T-helper 17 cell (primary cell): Measurements from ENCODE around the gene EVX1. TPM values are rescaled to one million over a fixed set of nuclear protein-coding genes. Genes with fewer than 3 reads are reported as not detected.

Source experiments
- ATAC-seq: fragments of 150-1000 bp; cut with Tn5 transposase; 2 replicates; pipeline ENCODE4 v1.10.0; 2021; ENCODE audit warnings: mild to moderate bottlenecking, moderate library complexity
- DNase-seq, 3 donors: peaks; one replicate each; pipeline versions ENCODE4 v3.0.0 to v3.0.0-alpha.2; 2020 to 2021
- H3K9me3 ChIP-seq: one replicate; pipeline ENCODE4 v1.7.0; 2013; ENCODE audit warnings: low read length, mild to moderate bottlenecking; ENCODE audit not compliant: control insufficient read depth, poor library complexity, severe bottlenecking
- H3K27ac Mint-ChIP-seq: one replicate; pipeline ENCODE4 v1.8.0; 2022; ENCODE audit warnings: mild to moderate bottlenecking, moderate library complexity, mixed read lengths
- H3K27me3 Mint-ChIP-seq: one replicate; pipeline ENCODE4 v1.8.0; 2022; ENCODE audit warnings: mixed read lengths
- H3K36me3 Mint-ChIP-seq: one replicate; pipeline ENCODE4 v1.8.0; 2022; ENCODE audit warnings: low read depth, mixed read lengths
- H3K4me1 Mint-ChIP-seq: one replicate; pipeline ENCODE4 v1.8.0; 2022; ENCODE audit warnings: mild to moderate bottlenecking, mixed read lengths
- H3K4me3 Mint-ChIP-seq: one replicate; pipeline ENCODE4 v1.8.0; 2022; ENCODE audit warnings: mild to moderate bottlenecking, moderate library complexity, mixed read lengths
- total RNA-seq, 4 donors: library from RNA in 2 of 4; stranded (reverse) in 2 of 4; gene quantifications; one replicate each; pipeline ENCODE4 v1.2.3 and lab custom pipeline; 2022 to 2026

EVX1 gene
- total RNA-seq, 2 donors from 2014 or later = 0.21 TPM; not detected in 1

- H3K36me3 Mint-ChIP-seq = no peaks in the 10 kb centered on the region
- DNase-seq (no peak), ATAC-seq (no peak)
- no peaks in the 10 kb centered on the region for H3K9me3 ChIP-seq
- H3K4me1 Mint-ChIP-seq = no peaks in the 10 kb centered on the region
- peaks cover 28% of the 10 kb centered on the region for H3K27me3 Mint-ChIP-seq
- no peak overlapping the region for H3K27ac Mint-ChIP-seq
- no peak overlapping the region for H3K4me3 Mint-ChIP-seq
Measured at GRCh38 chr7:27262121-27262520, 19.5 kb downstream of the EVX1 start.

DNA sequence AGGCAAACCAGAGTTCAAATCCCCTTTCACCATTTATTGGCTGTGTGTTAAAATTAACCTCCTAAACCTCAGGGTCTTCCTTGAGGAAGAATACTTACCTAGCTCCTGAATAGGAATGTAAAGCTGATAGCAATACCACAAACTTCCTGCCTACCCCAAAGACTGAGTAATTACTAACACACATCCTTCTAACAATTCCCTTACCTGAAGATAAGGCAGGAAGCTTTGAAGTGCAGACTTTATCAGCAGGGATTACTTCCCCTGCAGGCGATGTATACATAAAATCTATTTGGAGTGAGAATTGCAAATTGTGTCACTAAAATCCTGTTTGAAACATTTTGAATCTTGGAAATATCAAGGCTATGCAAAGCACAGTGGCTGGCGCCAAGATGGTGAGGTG lies 21.2 kb downstream of the EVX1 start:
- Mint-ChIP-seq H3K4me1 (no peaks in the 10 kb centered on the region), H3K4me3 (no peak overlapping the region), H3K27ac (no peak overlapping the region), H3K27me3 (peaks cover 24% of the 10 kb centered on the region), H3K36me3 (no peaks in the 10 kb centered on the region)
- DNase-seq = no peak
- no peak for ATAC-seq
- no peaks in the 10 kb centered on the region for H3K9me3 ChIP-seq

DNA sequence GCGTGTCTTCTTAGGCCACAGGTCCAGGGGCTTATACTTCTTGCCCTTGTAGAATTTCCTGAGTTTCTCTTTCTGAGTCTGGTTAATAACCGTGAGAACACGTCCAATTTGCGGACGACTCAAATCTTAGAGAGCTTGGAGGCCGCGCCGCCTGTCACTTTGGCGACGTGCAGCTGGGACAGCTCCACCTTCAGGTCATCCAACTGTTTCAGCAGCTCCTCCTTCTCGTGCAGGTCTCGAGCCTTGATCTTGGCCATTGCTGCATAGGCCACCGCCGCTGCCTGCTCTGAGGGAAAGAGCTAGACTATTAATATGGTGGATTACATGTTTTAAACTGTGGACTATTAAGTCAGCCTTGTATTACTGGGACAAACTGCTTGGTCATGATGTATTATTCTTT lies 26.9 kb downstream of the EVX1 start:
- Mint-ChIP-seq H3K36me3 (no peaks in the 10 kb centered on the region), H3K27ac (no peak overlapping the region), H3K27me3 (peaks cover 7% of the 10 kb centered on the region), H3K4me3 (no peak overlapping the region), H3K4me1 (no peaks in the 10 kb centered on the region)
- no peak for ATAC-seq
- H3K9me3 ChIP-seq = no peaks in the 10 kb centered on the region
- DNase-seq = no peak

- ATAC-seq (no peak), DNase-seq (no peak)
- Mint-ChIP-seq H3K27me3 (no peaks in the 10 kb centered on the region), H3K4me3 (no peak overlapping the region), H3K36me3 (no peaks in the 10 kb centered on the region), H3K4me1 (no peaks in the 10 kb centered on the region), H3K27ac (no peak overlapping the region)
- H3K9me3 ChIP-seq = no peaks in the 10 kb centered on the region
Measured at GRCh38 chr7:27271384-27271783, 28.8 kb downstream of the EVX1 start.

DNA sequence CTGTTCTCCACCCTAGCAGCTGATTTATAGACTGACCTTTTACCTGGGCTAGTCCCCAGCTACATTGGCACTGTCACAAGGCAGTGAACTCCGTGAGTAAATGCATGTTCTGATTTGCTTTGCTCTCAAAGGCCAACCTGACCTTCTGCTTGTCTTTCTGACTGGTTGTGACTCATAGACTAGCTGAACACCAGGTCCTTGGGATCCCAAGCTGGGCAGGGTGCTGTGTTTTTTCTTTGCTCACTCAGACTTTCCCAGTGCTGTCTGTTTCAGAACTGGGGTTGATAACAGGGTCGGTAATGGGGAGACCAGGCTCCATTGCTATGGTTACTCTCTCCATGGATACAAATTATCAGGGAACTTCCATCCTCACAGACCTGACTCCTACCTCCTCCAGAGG lies 35.0 kb downstream of the EVX1 start:
- Mint-ChIP-seq H3K4me1 (no peaks in the 10 kb centered on the region), H3K36me3 (no peaks in the 10 kb centered on the region), H3K27ac (no peak overlapping the region), H3K4me3 (no peak overlapping the region), H3K27me3 (peaks cover 12% of the 10 kb centered on the region)
- no peak for ATAC-seq
- no peak for DNase-seq
- no peaks in the 10 kb centered on the region for H3K9me3 ChIP-seq

DNA sequence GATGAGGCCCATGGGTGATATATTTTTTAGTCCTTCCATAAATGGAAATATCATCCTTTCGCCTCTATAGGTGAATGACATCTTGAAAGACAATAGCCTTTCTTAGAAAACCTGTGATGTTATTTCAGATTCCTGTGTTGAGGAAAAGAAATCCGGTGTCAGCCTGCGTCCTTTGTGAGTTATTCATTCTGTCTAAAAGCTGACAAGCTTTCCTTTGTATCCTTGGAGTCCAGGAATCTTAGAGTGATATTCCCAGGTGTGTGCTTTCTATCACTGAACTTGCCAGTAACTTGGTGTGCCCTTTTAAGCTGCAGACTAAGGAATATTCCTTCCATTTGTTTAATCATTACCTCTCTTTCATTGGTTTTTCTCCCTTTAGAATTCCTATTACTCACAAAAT lies 41.0 kb downstream of the EVX1 start:
- H3K9me3 ChIP-seq = no peaks in the 10 kb centered on the region
- ATAC-seq (no peak), DNase-seq (no peak)
- no peak overlapping the region for H3K4me3 Mint-ChIP-seq
- H3K27ac Mint-ChIP-seq = no peak overlapping the region
- H3K4me1 Mint-ChIP-seq = no peaks in the 10 kb centered on the region
- H3K27me3 Mint-ChIP-seq = peaks cover 30% of the 10 kb centered on the region
- H3K36me3 Mint-ChIP-seq = no peaks in the 10 kb centered on the region

DNA sequence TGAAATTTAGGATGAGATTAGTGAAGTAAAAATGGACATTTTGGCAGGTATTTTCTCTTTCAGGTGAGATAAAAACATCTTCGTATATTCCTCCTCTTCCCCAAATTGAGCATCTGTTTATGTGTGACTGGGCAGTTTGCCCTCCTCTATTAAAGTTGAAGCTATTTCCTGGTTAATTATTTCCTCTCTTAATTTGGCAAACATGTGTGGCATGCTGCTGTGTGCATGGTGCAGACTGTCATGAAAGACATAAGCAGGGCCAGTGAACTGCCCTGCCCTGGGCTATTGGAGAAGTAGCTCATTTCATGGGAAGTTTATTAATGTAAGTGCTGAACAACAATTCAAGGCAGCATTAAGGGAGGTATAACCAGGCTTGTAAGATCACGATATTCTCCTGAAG lies 52.6 kb downstream of the EVX1 start:
- Mint-ChIP-seq H3K4me3 (no peak overlapping the region), H3K27me3 (peaks cover 14% of the 10 kb centered on the region), H3K27ac (no peak overlapping the region), H3K36me3 (no peaks in the 10 kb centered on the region), H3K4me1 (peaks cover 2% of the 10 kb centered on the region)
- H3K9me3 ChIP-seq = no peaks in the 10 kb centered on the region
- ATAC-seq (no peak), DNase-seq (no peak)

GRCh38 chr7:27297356-27297755 lies 54.8 kb downstream of the EVX1 start:
- peaks cover 23% of the 10 kb centered on the region for H3K27me3 Mint-ChIP-seq
- H3K4me1 Mint-ChIP-seq = peaks cover 2% of the 10 kb centered on the region
- no peak overlapping the region for H3K27ac Mint-ChIP-seq
- no peaks in the 10 kb centered on the region for H3K36me3 Mint-ChIP-seq
- no peaks in the 10 kb centered on the region for H3K9me3 ChIP-seq
- no peak overlapping the region for H3K4me3 Mint-ChIP-seq
- ATAC-seq = no peak
- no peak for DNase-seq

Other genes with a start within 250 kb of the EVX1 start
- gene HOXA1, start 146.8 kb upstream of the EVX1 start, total RNA-seq = under 1 TPM; 0.60 to 0.72 TPM
- gene HOXA2, start 140.1 kb upstream of the EVX1 start, total RNA-seq = not detected
- under 1 TPM in 1 of 2 donors, not detected in 1; 0.26 TPM for gene HOXA4, start 112.0 kb upstream of the EVX1 start, total RNA-seq
- under 1 TPM in 1 of 2 donors, not detected in 1; 0.26 TPM for gene HOXA5, start 99.1 kb upstream of the EVX1 start, total RNA-seq
- not detected for gene HOXA6, start 95.0 kb upstream of the EVX1 start, total RNA-seq
- not detected for gene HOXA3, start 90.2 kb upstream of the EVX1 start, total RNA-seq
- gene HOXA7, start 86.1 kb upstream of the EVX1 start, total RNA-seq = not detected
- gene HOXA9, start 77.3 kb upstream of the EVX1 start, total RNA-seq = not detected
- not detected for gene HOXA10, start 68.5 kb upstream of the EVX1 start, total RNA-seq
- gene HOXA11, start 57.6 kb upstream of the EVX1 start, total RNA-seq = not detected
- gene HOXA13, start 42.7 kb upstream of the EVX1 start, total RNA-seq = not detected